Upper lobe of right lung (tissue), 1 donor: ENCODE measurements around the gene SLC25A4. TPM values are rescaled to one million over a fixed set of nuclear protein-coding genes. Genes with fewer than 3 reads are reported as not detected.

Source experiments
- total RNA-seq: library from RNA; stranded (reverse); fragmentation: NEBNext Ultra II Directional; extraction: Animal tissue kit (Norgen Biotek cat#: 25700); gene quantifications from one replicate; pipeline ENCODE4 v1.2.1, GENCODE V29; 2021
- donor health status: DM: no; HTN: yes; CAD: no; lungs with severe emphysema.

Gene SLC25A4
- total RNA-seq, 1 donor from 2014 or later, result 40.3 TPM

Other genes starting within 250 kb of the SLC25A4 start
- 0.49 TPM for gene HELT, start 124.8 kb upstream of the SLC25A4 start, total RNA-seq
- gene CFAP97, start 60.7 kb downstream of the SLC25A4 start, total RNA-seq, result 38.2 TPM
- gene SNX25, start 66.3 kb downstream of the SLC25A4 start, total RNA-seq, result 98.5 TPM